ENCODE results near the gene ADAMTSL4.

Gene ADAMTSL4

GRCh38 chr1:150535511-150536287 lies 13.5 kb upstream of the ADAMTSL4 start:
- Mint-ChIP-seq H3K27me3 (ENCODE audit: low read depth) (peaks cover 3% of the 10 kb centered on the region), H3K9me3 (no peaks in the 10 kb centered on the region), H3K27ac (no peak overlapping the region), H3K36me3 (ENCODE audit: low read depth) (no peaks in the 10 kb centered on the region), H3K4me1 (peaks cover 25% of the 10 kb centered on the region), H3K4me3 (no peak overlapping the region)
- no peak for TF ChIP-seq CTCF (IDR thresholded peaks at IDR 0.05; ENCODE audit: unreplicated experiment in 3 of 3)

DNA sequence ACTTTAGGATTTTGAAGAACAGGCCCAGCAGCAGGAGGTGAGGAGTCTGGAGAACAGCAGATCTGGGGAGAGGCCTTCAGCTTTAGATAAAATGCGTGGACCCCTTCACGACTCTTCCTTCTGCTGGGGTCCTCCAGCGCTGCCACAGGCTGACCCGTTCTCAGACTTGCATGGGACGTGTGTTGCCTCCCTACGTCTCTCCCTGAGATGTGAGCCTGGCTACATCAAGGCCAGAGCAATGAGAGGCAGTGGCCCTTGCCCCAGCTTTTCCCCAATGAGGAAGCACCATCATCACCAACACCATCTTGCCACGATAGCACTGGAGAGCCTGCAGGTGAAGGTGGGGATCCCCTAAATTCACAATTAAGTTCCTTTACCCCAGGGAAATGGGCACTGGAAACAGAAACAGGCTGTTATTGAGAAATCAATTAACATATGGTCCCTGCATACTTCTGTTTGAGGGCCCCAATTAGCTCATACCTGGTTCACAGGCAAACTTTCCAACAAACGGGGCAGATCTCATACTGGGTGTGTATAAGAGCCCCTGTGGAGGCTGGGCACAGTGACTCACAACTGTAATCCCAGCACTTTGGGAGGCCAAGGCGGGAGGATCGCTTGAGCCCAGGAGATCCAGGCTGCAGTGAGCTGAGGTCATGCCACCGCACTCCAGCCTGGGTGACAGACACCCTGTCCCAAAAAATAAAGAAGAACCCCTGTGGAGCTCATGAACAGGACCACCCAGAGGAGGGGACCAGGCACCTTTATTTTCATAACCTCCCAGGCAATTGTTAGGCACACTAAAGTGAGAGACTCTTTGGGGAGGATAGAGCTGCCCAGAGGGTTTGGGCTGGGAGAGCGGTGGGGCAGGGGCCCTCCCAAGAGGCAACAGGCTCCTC lies 12.1 kb upstream of the ADAMTSL4 start:
- Mint-ChIP-seq H3K27me3 (ENCODE audit: low read depth) (peaks cover 3% of the 10 kb centered on the region), H3K27ac (peak overlapping the region in 1 of 3 experiments; percentile 65), H3K36me3 (ENCODE audit: low read depth) (no peaks in the 10 kb centered on the region), H3K9me3 (no peaks in the 10 kb centered on the region), H3K4me1 (peaks cover 25% of the 10 kb centered on the region), H3K4me3 (no peak overlapping the region)
- TF ChIP-seq CTCF (IDR thresholded peaks at IDR 0.05; ENCODE audit: unreplicated experiment in 3 of 3) = no peak

DNA sequence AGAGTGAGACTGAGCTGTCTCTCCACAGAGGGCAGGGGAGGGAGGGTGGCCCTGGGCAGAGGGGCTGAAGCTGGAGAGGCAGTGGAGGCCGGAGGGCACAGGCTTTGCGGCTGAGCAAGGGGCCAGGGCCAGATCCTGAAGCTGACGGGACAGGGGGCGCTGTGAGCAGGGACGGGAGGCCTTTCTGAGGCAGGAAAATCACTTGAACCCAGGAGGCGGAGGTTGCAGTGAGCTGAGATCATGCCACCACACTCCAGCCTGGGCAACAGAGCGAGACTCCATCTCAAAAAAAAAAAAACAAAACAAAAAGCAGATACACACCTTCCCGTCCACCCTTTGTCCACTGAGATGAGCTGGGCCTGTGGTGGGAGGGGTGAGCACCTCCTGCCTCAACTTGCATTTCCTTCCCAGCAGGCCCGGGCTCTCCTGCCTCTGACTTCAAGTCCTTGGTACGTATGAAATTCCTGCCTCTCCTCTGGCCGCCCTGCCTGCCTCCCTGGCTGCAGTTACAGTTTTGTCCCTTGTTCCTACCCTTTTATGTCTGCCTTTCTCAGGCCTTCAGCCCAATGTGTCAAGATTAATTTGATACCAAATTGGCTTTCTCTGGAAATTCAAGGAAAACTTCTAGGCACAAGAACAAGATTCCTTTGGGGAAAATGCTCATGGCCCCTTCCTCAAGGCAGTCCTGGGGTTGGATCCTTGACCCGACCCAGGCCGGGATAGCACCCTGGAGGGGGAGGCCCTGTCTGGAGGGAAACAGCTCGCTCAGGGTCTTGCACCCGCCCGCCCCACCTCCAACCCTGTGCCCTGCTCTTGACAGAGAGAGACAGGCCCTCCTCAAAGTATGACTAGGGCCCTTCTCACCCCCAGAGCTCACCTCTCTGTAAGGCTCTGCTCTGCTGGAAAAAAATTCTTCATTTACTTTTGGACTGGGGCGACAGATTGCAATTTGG lies 11.2 kb upstream of the ADAMTSL4 start:
- H3K27ac Mint-ChIP-seq = peak overlapping the region; percentile 16 to 41 (median 36)
- no peak overlapping the region for H3K4me3 Mint-ChIP-seq
- no peaks in the 10 kb centered on the region for H3K36me3 Mint-ChIP-seq (ENCODE audit: low read depth)
- no peak for TF ChIP-seq CTCF (IDR thresholded peaks at IDR 0.05; ENCODE audit: unreplicated experiment in 3 of 3)
- H3K27me3 Mint-ChIP-seq (ENCODE audit: low read depth) = peaks cover 3% of the 10 kb centered on the region
- H3K4me1 Mint-ChIP-seq = peaks cover 17% of the 10 kb centered on the region
- no peaks in the 10 kb centered on the region for H3K9me3 Mint-ChIP-seq

DNA sequence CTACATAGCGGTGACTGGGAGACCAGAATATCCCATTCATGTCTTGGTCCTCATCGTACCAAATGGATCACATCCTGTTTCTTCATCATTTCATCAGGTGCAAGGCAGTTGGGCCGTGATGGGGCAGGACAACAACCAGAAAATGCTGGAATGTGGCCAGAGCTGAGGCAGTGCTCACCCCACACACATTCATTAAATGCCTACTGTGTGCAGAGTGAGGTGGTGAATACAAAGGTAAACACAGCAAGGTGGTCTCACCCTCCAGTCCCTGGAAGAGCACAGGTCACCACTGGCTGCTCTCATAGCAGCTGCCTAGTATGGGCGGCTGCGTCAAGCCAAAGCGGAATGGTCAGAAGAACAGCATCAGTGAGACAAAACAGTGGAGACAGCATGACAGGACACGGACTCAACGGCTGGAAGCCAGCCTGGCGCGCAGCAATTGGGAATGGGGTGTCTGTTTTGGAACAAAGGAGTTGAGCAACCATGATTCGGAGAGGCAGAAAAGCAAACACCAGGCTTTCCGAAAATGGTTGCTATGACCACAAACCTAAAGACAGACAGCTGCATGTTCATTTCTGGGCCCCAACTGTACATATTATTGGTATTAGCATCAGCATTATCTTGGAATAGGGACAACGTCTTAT lies 5.6 kb upstream of the ADAMTSL4 start:
- no peak overlapping the region for H3K27ac Mint-ChIP-seq
- H3K4me1 Mint-ChIP-seq = no peaks in the 10 kb centered on the region
- no peak overlapping the region for H3K4me3 Mint-ChIP-seq
- no peaks in the 10 kb centered on the region for H3K9me3 Mint-ChIP-seq
- H3K36me3 Mint-ChIP-seq (ENCODE audit: low read depth) = no peaks in the 10 kb centered on the region
- H3K27me3 Mint-ChIP-seq (ENCODE audit: low read depth) = peaks cover 11% of the 10 kb centered on the region
- no peak for TF ChIP-seq CTCF (IDR thresholded peaks at IDR 0.05; ENCODE audit: unreplicated experiment in 3 of 3)

DNA sequence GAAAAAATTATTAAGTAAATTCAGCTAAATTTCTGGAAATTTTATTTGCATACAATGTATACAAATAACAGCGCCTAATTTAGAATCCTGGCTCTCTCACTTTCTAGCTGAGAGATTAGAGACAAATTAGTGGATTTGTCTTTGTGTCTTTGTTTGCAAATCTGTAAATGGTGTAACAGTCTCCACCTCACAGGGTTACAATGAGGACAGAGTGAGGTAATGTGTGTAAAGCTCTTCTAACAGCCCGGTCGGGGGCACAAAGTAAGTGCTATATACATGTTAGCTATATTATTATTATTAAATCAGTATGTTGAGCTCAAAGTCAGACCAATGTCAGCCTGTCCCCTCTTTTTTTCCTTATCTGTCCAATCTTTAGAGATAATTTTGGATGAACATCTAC lies 5.0 kb upstream of the ADAMTSL4 start:
- no peak for TF ChIP-seq CTCF (IDR thresholded peaks at IDR 0.05; ENCODE audit: unreplicated experiment in 3 of 3)
- no peaks in the 10 kb centered on the region for H3K9me3 Mint-ChIP-seq
- no peak overlapping the region for H3K4me3 Mint-ChIP-seq
- no peaks in the 10 kb centered on the region for H3K4me1 Mint-ChIP-seq
- no peaks in the 10 kb centered on the region for H3K36me3 Mint-ChIP-seq (ENCODE audit: low read depth)
- H3K27ac Mint-ChIP-seq = no peak overlapping the region
- H3K27me3 Mint-ChIP-seq (ENCODE audit: low read depth) = peaks cover 11% of the 10 kb centered on the region
